GM12878 (cell line): Measurements from ENCODE around the gene VASH1. TPM values are rescaled to one million over a fixed set of nuclear protein-coding genes. Genes with fewer than 3 reads are reported as not detected.

Experiments
- ASH2L ChIP-seq: fragments of 300-600, 200-600 bp; sonication (generic); IDR thresholded peaks from 2 replicates; pipeline ENCODE4 v1.6.1; 2017; ENCODE audit warnings: low read depth, mild to moderate bottlenecking, borderline replicate concordance
- ATF2 ChIP-seq: IDR thresholded peaks from 2 replicates; pipeline ENCODE4 v1.6.1; 2012; ENCODE audit warnings: low read length, inconsistent platforms
- ATF3 ChIP-seq: IDR thresholded peaks from 2 replicates; pipeline ENCODE4 v1.6.1; 2011; ENCODE audit warnings: low read depth, mild to moderate bottlenecking, low read length, moderate library complexity, borderline replicate concordance; ENCODE audit errors: extremely low read depth
- EED ChIP-seq: sonication (generic); IDR thresholded peaks from 2 replicates; pipeline ENCODE4 v1.6.1; 2016; ENCODE audit warnings: antibody characterized with exemption, low read depth
- IKZF2 ChIP-seq, 2 experiments: fragments of 450-650 bp; IDR thresholded peaks; 2 replicates each; pipeline ENCODE4 v1.6.1; 2017; ENCODE audit warnings: mild to moderate bottlenecking in 2 of 2, moderate library complexity in 2 of 2
- NR2C1 ChIP-seq: fragments of 450-650 bp; IDR thresholded peaks from 2 replicates; pipeline ENCODE4 v1.6.1; 2017; ENCODE audit warnings: antibody characterized with exemption, mild to moderate bottlenecking, moderate library complexity
- POLR2A ChIP-seq: IDR thresholded peaks from 2 replicates; pipeline ENCODE4 v1.6.1; 2011; ENCODE audit warnings: low read depth, mild to moderate bottlenecking, low read length
- RELB ChIP-seq: fragments of 450-650 bp; IDR thresholded peaks from 2 replicates; pipeline ENCODE4 v1.6.1; 2017; ENCODE audit warnings: low read depth, mild to moderate bottlenecking, moderate library complexity
- SRF ChIP-seq, 2 experiments: IDR thresholded peaks; 2 replicates each; pipeline ENCODE4 v1.6.1; 2011; ENCODE audit warnings: low read depth in 2 of 2, low read length in 2 of 2, mild to moderate bottlenecking in 1 of 2, moderate library complexity in 1 of 2
- YY1 ChIP-seq: IDR thresholded peaks from 2 replicates; pipeline ENCODE4 v1.6.1; 2011; ENCODE audit warnings: low read depth, mild to moderate bottlenecking, low read length
- polyA plus RNA-seq, 11 experiments: library from polyadenylated mRNA; depleted of rRNA in 4 of 11; unstranded in 6 of 11; stranded (reverse) in 5 of 11; fragments of >200 nt; fragmentation: Nextera tagmentation in 4 of 11; fragmentation: Illumina TruSeq in 1 of 11; extraction: Ambion mirVana in 4 of 11; extraction: Trizol in 1 of 11; gene quantifications; 1 replicate in 1 of 11; 2 replicates in 10 of 11; pipeline versions ENCODE4 v1.2.1 to v1.2.3, GENCODE V29; 2011 to 2016; ENCODE audit warnings: inconsistent platforms in 2 of 11, missing spikeins in 2 of 11, low read depth in 1 of 11
- total RNA-seq, 4 experiments: library from RNA; depleted of rRNA in 3 of 4; stranded (reverse); fragments of >200 nt in 3 of 4; fragmentation: Illumina TruSeq in 1 of 4; extraction: Trizol in 1 of 4; gene quantifications; 2 replicates each; pipeline versions ENCODE4 v1.2.1 to v1.2.3, GENCODE V29; 2013 to 2021
- TF ChIP-seq, protein P1 (sequence below): fragments of 450-650 bp; formaldehyde crosslinking; IDR thresholded peaks from 2 replicates; pipeline ENCODE4 v1.4.0; 2020; ENCODE audit warnings: mild to moderate bottlenecking, moderate library complexity
- TF ChIP-seq, protein P2 (sequence below): IDR thresholded peaks from 2 replicates; pipeline ENCODE4 v1.6.1; 2012; ENCODE audit warnings: low read depth, low read length, improper control_type of control experiment

The VASH1 gene
- total and polyA plus RNA-seq, 10 of the 15 experiments (the other 5 are each of a cell fraction or from before 2014, with no cell fraction given), result 0.06 to 2.3 (median 0.53) TPM

DNA sequence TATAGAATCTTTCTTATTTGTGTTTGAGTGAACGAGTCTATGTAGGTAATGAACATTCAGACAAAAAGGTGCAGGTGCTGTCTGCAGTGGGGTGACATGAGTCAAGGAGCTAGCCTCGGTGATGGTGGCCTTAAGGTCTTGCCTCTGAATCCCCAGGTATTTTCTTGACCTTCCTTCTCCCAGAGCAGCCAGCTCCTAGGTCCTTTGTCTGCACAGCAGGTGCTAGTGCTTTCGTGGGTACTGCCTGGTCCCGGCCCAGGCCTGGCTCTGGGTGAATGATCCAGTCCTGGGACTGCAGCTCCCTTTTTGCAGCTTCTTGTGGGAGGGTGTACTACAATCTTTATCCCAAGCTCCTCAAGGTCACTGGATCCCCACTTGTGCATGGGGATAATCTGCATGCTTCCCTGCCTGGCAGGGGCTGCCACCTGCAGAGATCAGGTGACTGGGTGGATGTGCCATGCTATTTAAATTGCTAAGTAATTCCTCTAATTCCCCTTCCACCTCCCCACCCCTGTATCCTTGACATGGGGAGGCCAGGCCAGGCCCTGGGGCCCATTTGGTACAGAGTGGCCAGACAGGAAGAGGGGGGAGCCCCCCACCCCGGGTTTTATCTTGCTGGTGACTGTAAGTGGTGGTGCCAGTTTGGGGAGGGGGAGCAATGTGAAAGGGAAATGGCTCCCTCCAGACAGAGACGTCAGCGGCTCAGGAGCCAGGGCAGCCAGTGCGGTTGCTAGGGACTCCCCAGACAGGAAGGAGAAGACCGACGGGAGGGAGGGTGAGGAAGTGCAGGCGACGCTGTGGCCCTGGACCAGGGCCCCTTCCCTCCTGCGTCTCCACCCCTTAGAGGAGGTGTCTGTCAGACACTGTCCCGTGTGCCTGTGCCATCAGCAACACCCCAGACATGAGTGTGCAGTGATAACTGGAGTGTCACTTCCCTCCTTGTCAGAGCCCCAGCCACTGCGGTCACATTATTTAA lies 6.7 kb downstream of the VASH1 start (continued):
- peak; percentile 39; the same call in 1 of the 2 replicates for TF ChIP-seq EED
- 0 out of 2 replicates have a peak, but pooled peaks have one; percentile 10 for TF ChIP-seq YY1
- no peak for TF ChIP-seq ASH2L
- TF ChIP-seq POLR2A, result peak; percentile 36; the same call in 1 of the 2 replicates
- TF ChIP-seq NR2C1, result no peak
- TF ChIP-seq ATF3, result no peak
- no peak for TF ChIP-seq ATF2
- TF ChIP-seq, protein P1, sequence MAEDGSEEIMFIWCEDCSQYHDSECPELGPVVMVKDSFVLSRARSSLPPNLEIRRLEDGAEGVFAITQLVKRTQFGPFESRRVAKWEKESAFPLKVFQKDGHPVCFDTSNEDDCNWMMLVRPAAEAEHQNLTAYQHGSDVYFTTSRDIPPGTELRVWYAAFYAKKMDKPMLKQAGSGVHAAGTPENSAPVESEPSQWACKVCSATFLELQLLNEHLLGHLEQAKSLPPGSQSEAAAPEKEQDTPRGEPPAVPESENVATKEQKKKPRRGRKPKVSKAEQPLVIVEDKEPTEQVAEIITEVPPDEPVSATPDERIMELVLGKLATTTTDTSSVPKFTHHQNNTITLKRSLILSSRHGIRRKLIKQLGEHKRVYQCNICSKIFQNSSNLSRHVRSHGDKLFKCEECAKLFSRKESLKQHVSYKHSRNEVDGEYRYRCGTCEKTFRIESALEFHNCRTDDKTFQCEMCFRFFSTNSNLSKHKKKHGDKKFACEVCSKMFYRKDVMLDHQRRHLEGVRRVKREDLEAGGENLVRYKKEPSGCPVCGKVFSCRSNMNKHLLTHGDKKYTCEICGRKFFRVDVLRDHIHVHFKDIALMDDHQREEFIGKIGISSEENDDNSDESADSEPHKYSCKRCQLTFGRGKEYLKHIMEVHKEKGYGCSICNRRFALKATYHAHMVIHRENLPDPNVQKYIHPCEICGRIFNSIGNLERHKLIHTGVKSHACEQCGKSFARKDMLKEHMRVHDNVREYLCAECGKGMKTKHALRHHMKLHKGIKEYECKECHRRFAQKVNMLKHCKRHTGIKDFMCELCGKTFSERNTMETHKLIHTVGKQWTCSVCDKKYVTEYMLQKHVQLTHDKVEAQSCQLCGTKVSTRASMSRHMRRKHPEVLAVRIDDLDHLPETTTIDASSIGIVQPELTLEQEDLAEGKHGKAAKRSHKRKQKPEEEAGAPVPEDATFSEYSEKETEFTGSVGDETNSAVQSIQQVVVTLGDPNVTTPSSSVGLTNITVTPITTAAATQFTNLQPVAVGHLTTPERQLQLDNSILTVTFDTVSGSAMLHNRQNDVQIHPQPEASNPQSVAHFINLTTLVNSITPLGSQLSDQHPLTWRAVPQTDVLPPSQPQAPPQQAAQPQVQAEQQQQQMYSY (CRISPR knock-in tag), result no peak
- TF ChIP-seq IKZF2 (IDR thresholded peaks at IDR 0.05), result peak; percentile 30 to 43
- no peak for TF ChIP-seq SRF (IDR thresholded peaks at IDR 0.05; ENCODE audit: low read depth in 2 of 2, low read length in 2 of 2)
- TF ChIP-seq RELB, result peak; percentile 21; the same call in 1 of the 2 replicates
- TF ChIP-seq, protein P2, sequence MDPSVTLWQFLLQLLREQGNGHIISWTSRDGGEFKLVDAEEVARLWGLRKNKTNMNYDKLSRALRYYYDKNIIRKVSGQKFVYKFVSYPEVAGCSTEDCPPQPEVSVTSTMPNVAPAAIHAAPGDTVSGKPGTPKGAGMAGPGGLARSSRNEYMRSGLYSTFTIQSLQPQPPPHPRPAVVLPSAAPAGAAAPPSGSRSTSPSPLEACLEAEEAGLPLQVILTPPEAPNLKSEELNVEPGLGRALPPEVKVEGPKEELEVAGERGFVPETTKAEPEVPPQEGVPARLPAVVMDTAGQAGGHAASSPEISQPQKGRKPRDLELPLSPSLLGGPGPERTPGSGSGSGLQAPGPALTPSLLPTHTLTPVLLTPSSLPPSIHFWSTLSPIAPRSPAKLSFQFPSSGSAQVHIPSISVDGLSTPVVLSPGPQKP, result no peak
